ENCODE results near the gene BRD8. TPM values are rescaled to one million over a fixed set of nuclear protein-coding genes. Genes with fewer than 3 reads are reported as not detected.
A peak's percentile ranks its signal among the peaks of the same experiment; 100 is the strongest.

BRD8 gene
- total and polyA plus RNA-seq, 9 of the 15 experiments (the other 6 are each of a cell fraction or from before 2014, with no cell fraction given): 54.6 to 163 (median 87.0) TPM

DNA sequence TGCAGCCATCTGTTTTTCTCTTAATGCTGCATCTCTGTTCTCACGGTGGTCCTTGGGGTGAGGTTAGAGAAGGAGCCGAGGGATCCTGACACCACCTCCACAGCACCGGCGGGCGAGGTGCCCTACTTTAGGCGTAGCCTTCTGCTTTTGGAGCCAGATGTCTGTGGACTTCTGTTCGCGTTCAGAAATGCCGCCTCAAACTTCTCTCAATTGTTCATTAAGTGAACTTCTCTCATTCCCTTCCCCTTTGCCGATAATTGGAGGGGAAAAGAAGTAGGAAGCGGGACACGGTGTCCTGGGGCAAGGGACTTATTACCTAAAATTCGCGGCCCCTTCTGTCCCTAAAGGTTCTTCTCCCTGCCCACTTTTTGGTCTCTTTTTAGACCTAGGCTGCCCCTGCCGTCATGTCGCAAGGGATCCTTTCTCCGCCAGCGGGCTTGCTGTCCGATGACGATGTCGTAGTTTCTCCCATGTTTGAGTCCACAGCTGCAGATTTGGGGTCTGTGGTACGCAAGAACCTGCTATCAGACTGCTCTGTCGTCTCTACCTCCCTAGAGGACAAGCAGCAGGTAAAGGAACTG, 937 bp upstream of the BRD8 start (continued):
- TF ChIP-seq, protein P1, sequence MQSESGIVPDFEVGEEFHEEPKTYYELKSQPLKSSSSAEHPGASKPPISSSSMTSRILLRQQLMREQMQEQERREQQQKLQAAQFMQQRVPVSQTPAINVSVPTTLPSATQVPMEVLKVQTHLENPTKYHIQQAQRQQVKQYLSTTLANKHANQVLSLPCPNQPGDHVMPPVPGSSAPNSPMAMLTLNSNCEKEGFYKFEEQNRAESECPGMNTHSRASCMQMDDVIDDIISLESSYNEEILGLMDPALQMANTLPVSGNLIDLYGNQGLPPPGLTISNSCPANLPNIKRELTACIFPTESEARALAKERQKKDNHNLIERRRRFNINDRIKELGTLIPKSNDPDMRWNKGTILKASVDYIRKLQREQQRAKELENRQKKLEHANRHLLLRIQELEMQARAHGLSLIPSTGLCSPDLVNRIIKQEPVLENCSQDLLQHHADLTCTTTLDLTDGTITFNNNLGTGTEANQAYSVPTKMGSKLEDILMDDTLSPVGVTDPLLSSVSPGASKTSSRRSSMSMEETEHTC (IDR thresholded peaks at IDR 0.05): no peak
- no peak for TF ChIP-seq TFAM (CRISPR knock-in tag; conservative IDR thresholded peaks at IDR 0.05)
- TF ChIP-seq ZNF668 (CRISPR knock-in tag; IDR thresholded peaks at IDR 0.05): no peak
- no peak for TF ChIP-seq ZNF311 (CRISPR knock-in tag; IDR thresholded peaks at IDR 0.05)
- TF ChIP-seq ZNF707 (CRISPR knock-in tag; conservative IDR thresholded peaks at IDR 0.05): no peak
- TF ChIP-seq ELF1 (tag; IDR thresholded peaks at IDR 0.05): no peak
- TF ChIP-seq, protein P2, sequence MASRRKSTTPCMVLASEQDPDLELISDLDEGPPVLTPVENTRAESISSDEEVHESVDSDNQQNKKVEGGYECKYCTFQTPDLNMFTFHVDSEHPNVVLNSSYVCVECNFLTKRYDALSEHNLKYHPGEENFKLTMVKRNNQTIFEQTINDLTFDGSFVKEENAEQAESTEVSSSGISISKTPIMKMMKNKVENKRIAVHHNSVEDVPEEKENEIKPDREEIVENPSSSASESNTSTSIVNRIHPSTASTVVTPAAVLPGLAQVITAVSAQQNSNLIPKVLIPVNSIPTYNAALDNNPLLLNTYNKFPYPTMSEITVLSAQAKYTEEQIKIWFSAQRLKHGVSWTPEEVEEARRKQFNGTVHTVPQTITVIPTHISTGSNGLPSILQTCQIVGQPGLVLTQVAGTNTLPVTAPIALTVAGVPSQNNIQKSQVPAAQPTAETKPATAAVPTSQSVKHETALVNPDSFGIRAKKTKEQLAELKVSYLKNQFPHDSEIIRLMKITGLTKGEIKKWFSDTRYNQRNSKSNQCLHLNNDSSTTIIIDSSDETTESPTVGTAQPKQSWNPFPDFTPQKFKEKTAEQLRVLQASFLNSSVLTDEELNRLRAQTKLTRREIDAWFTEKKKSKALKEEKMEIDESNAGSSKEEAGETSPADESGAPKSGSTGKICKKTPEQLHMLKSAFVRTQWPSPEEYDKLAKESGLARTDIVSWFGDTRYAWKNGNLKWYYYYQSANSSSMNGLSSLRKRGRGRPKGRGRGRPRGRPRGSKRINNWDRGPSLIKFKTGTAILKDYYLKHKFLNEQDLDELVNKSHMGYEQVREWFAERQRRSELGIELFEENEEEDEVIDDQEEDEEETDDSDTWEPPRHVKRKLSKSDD (conservative IDR thresholded peaks at IDR 0.05; ENCODE audit: low read length): no peak
- TF ChIP-seq FOXJ3 (CRISPR knock-in tag; IDR thresholded peaks at IDR 0.05): no peak
- TF ChIP-seq, protein P3, sequence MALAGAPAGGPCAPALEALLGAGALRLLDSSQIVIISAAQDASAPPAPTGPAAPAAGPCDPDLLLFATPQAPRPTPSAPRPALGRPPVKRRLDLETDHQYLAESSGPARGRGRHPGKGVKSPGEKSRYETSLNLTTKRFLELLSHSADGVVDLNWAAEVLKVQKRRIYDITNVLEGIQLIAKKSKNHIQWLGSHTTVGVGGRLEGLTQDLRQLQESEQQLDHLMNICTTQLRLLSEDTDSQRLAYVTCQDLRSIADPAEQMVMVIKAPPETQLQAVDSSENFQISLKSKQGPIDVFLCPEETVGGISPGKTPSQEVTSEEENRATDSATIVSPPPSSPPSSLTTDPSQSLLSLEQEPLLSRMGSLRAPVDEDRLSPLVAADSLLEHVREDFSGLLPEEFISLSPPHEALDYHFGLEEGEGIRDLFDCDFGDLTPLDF (CRISPR knock-in tag; IDR thresholded peaks at IDR 0.05): peak; percentile 3; the same call in 1 of the 2 replicates
- TF ChIP-seq CTBP1 (IDR thresholded peaks at IDR 0.05; ENCODE audit: borderline replicate concordance): 0 out of 2 replicates have a peak, but pooled peaks have one; percentile 2
- no peak for TF ChIP-seq TEAD2 (tag; IDR thresholded peaks at IDR 0.05)
- TF ChIP-seq, protein P4, sequence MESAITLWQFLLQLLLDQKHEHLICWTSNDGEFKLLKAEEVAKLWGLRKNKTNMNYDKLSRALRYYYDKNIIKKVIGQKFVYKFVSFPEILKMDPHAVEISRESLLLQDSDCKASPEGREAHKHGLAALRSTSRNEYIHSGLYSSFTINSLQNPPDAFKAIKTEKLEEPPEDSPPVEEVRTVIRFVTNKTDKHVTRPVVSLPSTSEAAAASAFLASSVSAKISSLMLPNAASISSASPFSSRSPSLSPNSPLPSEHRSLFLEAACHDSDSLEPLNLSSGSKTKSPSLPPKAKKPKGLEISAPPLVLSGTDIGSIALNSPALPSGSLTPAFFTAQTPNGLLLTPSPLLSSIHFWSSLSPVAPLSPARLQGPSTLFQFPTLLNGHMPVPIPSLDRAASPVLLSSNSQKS (CRISPR knock-in tag; IDR thresholded peaks at IDR 0.05): no peak
- no peak for TF ChIP-seq PHF20 (IDR thresholded peaks at IDR 0.05; ENCODE audit: partially characterized antibody)
- 0 out of 2 replicates have a peak, but pooled peaks have one; percentile 16 for TF ChIP-seq SUPT5H (IDR thresholded peaks at IDR 0.05)
- no peak for TF ChIP-seq NFRKB (IDR thresholded peaks at IDR 0.05; ENCODE audit: low read depth)
- peak; percentile 28; the same call in 1 of the 2 replicates for TF ChIP-seq RBFOX2 (IDR thresholded peaks at IDR 0.05; ENCODE audit: low read depth, low read length)
- TF ChIP-seq L3MBTL2 (IDR thresholded peaks at IDR 0.05): 0 out of 2 replicates have a peak, but pooled peaks have one; percentile 6
- no peak for TF ChIP-seq KLF13 (tag; IDR thresholded peaks at IDR 0.05; ENCODE audit: borderline replicate concordance, low read depth)
- TF ChIP-seq ZNF77 (CRISPR knock-in tag; IDR thresholded peaks at IDR 0.05): no peak
- TF ChIP-seq, protein P5, sequence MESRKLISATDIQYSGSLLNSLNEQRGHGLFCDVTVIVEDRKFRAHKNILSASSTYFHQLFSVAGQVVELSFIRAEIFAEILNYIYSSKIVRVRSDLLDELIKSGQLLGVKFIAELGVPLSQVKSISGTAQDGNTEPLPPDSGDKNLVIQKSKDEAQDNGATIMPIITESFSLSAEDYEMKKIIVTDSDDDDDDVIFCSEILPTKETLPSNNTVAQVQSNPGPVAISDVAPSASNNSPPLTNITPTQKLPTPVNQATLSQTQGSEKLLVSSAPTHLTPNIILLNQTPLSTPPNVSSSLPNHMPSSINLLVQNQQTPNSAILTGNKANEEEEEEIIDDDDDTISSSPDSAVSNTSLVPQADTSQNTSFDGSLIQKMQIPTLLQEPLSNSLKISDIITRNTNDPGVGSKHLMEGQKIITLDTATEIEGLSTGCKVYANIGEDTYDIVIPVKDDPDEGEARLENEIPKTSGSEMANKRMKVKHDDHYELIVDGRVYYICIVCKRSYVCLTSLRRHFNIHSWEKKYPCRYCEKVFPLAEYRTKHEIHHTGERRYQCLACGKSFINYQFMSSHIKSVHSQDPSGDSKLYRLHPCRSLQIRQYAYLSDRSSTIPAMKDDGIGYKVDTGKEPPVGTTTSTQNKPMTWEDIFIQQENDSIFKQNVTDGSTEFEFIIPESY (CRISPR knock-in tag; IDR thresholded peaks at IDR 0.05): no peak
- no peak for TF ChIP-seq TRIM24 (IDR thresholded peaks at IDR 0.05)
- no peak for TF ChIP-seq TAF15 (IDR thresholded peaks at IDR 0.05; ENCODE audit: low read depth, low read length)

Measured in K562 (cell line).